Midbrain (tissue), 1 donor: ENCODE results near the gene SH3PXD2B.
A peak's percentile ranks its signal among the peaks of the same experiment; 100 is the strongest.

Experiments
- DNase-seq: peaks from one replicate; lab custom pipeline; 2025; lab: John Stamatoyannopoulos, UW

SH3PXD2B gene

DNA sequence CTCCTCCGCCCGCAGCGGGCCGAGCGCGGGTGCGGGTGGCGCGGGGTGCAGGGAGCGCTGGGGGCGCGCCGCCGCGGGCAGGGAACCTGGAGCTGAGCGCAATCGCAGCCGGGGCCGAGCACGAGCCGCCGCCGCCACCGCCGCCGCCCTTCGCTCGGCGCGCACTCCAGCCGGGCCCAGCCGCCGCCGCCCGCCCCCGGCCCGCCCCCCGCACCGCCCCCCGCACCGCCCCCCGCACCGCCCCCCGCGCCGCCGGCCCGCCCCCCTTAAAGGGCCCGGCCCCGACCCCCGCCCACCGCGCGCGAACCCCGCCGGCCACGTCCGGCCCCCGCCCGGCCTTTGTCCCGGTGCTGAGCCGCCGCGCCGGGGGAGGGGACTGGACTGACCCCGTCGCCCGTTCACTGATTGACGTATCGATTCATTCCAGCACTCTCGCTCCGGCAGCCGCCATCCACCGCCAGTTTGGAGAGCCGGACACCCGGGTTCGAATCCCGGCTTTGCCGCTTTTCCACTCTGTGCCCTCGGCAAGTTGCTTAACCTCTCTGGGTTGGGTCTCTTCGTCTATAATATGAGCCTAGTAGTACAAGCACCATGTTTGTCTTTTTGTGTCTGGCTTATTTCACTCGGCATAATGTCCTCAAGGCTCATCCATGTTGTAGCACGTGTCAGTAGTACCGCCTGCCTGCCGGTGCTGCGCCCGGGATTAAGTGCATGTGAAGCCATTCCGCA, at the start of gene SH3PXD2B:
Gene SH3PXD2B, minus strand, starts transcription at position 168 of the 729 bp plus-strand sequence. CDS start 173 bp downstream, outside the sequence.
- peak; percentile 27 for DNase-seq

GRCh38 chr5:172502969-172503368, 48.6 kb upstream of the SH3PXD2B start:
- no peak for DNase-seq

DNA sequence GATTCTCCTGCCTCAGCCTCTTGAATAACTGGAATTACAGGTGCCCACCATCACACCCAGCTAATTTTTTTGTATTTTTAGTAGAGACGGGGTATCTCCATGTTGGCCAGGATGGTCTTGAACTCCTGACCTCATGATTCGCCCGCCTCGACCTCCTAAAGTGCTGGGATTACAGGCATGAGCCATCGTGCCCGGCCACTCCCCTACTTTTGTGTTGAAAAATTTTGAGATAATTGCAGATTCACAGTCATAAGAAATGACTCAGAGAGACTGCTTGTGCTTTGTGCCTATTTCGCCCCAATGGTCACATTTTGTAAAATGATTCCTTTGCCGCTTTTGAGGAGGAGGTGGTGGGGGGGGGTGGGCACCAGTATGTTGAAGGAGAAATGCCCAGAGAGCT, 48.1 kb upstream of the SH3PXD2B start:
- DNase-seq = no peak

GRCh38 chr5:172501708-172502320, 47.5 kb upstream of the SH3PXD2B start:
- no peak for DNase-seq

GRCh38 chr5:172499287-172499686, 45.0 kb upstream of the SH3PXD2B start:
- no peak for DNase-seq

DNA sequence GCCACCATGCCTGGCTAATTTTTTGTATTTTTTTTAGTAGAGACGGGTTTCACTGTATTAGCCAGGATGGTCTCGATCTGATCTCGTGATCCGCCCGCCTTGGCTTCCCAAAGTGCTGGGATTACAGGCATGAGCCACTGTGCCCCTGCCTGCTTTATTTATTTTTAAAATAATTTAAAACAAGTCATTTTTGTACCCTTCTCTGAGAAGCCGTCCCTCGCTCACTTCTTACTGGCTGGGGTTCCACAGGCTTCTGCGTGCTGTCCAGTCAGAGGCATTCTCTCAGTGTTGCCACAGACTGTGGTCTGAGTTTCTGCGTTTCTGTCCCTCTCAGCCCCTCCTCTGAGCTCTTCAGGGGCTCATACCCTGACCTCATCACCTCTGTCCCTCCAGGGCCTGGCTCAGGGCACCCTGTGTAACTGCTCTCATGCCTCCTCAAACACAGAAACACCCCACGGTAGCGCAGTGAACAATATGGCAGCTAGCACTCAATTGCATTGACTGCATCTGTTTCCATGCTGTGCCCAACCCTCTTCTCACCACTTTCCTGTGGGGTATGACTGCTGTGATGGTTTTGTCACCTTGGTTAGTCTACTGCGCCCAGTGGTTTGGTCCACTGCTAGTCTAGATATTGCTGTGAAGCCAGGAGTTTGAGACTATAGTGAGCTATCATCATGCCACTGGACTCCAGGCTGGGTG, 44.3 kb upstream of the SH3PXD2B start:
- no peak for DNase-seq

DNA sequence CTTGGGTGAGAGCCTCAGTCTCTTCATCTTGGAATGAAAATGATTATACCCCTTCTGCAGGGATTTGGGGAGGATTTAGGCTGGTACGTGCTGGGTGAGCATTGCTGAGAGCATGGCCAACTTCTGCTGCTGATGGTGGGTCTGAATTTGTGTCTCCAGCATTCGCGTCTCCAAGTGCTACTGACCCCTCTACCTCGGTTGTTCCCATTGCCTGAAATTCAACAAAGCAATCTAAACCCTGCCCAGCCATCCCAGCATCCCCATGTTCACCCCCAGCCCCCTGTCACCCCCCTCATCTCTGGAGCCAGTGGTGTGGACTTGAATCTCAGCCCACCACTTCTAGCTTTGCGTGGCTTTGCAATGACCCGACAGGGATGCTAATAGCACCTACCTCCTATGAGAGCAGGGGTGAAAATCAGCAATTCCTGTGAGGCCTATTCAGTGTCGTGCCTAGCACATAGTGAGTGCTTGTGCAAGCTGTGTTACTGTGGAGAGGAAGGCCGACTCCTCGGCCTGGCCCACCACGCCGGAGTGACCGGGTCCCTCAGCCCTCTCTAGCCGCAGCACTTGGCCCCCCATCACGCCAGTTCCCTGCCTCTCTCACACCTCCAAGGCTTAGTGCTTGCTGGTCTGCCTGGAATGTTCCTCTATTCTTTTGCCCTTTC, 43.4 kb upstream of the SH3PXD2B start:
- DNase-seq = no peak

- DNase-seq = no peak
These were observed 42.5 kb upstream of the SH3PXD2B start for GRCh38 chr5:172496671-172497371.

GRCh38 chr5:172494630-172495505, 40.5 kb upstream of the SH3PXD2B start:
- no peak for DNase-seq

- no peak for DNase-seq
These were observed 39.6 kb upstream of the SH3PXD2B start for GRCh38 chr5:172493906-172494305.

DNA sequence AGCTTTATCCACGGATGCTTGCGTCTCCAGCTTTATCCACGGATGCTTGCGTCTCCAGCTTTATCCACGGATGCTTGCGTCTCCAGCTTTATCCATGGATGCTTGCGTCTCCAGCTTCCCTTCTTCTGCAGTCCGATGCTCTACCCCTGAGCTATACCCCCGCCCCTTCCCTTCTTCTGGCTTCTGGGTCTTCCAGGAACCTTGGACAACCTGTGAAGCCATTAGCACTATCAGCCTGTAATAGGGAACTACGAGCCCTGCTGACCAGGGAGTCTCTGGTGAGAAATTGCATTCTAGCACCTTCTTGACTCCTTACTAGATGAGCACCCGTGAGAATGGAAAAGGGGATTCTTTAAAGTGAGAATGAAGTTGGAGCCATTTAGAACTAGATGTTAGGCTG, 39.1 kb upstream of the SH3PXD2B start:
- no peak for DNase-seq

GRCh38 chr5:172493002-172493401, 38.7 kb upstream of the SH3PXD2B start:
- DNase-seq = no peak

- DNase-seq = no peak
These were observed 37.9 kb upstream of the SH3PXD2B start for GRCh38 chr5:172492097-172492840.

DNA sequence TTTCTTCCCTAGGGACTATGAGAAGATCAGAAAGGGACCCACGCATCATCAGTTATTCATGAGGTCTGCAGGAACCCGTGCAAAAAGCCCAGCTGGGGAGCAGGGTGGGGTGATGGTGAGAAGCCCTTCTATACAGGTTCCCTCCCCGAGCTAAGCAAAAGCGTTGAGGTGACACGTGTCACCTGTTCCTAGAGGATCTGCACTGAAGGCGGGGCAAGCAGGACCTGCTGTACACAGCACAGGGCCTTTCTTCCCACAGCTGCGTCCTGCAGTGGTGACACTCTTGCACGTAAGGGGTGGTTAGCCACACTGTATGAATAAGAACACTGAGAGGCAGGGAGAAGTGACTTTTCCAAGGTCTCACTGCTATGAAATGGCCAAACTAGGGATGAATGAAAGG, 37.2 kb upstream of the SH3PXD2B start:
- no peak for DNase-seq

GRCh38 chr5:172490514-172491461, 36.5 kb upstream of the SH3PXD2B start:
- no peak for DNase-seq

DNA sequence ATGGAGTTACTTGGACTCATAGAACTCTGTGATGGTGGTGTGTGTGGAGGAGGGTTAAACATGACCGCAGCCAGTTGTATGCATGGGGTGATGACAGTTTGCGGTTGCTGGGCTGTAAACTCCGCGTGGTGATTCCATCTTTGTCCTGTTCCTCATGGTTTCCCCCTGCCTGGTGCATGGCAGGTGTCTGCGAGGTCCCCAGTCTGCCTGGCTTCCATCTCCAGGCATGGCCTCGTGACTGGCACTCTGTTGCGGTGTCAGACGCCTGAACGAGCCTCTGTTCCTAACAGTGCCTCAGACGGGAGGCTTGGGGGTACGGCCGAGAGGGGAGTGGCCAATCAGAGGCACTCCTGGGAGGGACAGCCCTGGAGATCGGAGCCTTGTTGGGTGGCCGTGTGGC, 33.9 kb upstream of the SH3PXD2B start:
- no peak for DNase-seq

DNA sequence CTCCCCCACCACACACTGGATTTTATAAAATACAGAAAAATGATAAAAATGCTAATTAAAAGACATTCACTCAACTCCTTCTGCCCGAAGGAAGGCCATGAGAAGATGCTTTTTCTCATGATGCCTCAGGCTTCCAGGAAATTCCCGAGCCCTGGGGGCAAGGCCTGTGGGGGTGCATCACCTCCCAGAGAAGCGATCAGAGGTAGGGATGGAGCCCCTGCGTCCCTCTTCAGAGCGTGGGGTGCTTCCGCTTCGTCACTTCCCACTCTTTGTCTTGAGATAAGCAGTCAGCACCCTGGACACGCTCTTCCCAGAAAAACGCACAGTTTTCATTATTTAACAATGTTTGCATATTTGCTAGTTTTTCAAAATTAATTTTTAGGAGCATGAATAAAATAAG, 33.3 kb upstream of the SH3PXD2B start:
- DNase-seq = no peak

DNA sequence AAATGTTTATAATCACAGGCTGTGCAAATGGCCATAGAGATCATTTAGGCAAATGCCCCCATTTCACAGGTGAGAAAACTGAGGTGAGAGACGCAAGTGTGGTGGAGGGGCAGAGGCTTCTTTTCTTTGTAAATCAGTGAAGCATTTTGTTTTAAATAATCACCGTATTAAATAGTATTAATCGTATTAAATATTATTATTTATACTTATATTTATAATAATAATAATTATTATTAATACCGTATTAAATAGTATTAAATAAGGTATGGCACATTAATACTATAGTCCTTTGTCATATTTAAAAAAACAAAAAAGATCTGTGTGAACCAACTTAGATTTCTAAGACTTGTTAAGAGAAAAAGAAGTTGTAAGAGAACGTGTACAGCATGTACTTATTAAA, 32.6 kb upstream of the SH3PXD2B start:
- no peak for DNase-seq

GRCh38 chr5:172486451-172486850, 32.1 kb upstream of the SH3PXD2B start:
- no peak for DNase-seq
